ENCODE results near the gene BMAL1.

- no peak for TF ChIP-seq POLR2A (IDR thresholded peaks at IDR 0.05)
- TF ChIP-seq CTCF (IDR thresholded peaks at IDR 0.05) = no peak
- no peak for TF ChIP-seq EP300 (IDR thresholded peaks at IDR 0.05)
These were observed 3.2 kb downstream of the BMAL1 start for GRCh38 chr11:13280777-13281176.

All from suprapubic skin (tissue), 3 donors.